Endothelial cell of umbilical vein (primary cell): ENCODE results near the gene VWA8. TPM values are rescaled to one million over a fixed set of nuclear protein-coding genes. Genes with fewer than 3 reads are reported as not detected.

Experiments used
- BruUV-seq: library from RNA; stranded (reverse); fragments of 400-500 nt; replicated peaks from 2 replicates; lab custom pipeline; 2021; lab: Mats Ljungman, UMichigan
- CTCF ChIA-PET: fragments of 300-600, 350-600 bp; sonication (Branson Sonifier 250); formaldehyde crosslinking; loops from one replicate; lab custom pipeline; 2021; ENCODE audit warnings: antibody characterized with exemption, inconsistent platforms; lab: Charles Lee
- POLR2A ChIA-PET: fragments of 300-600, 350-600 bp; sonication (Branson Sonifier 250); formaldehyde crosslinking; loops from one replicate; lab custom pipeline; 2021; ENCODE audit warnings: antibody characterized with exemption, inconsistent platforms; lab: Charles Lee
- DNase-seq: peaks from one replicate; pipeline ENCODE4 v3.0.0-alpha.2; 2011; ENCODE audit warnings: low read depth, low spot score
- FAIRE-seq: peaks from 2 replicates; lab custom pipeline; 2011; peaks lifted over from hg19 to GRCh38; lab: Jason Lieb, UNC
- H2AFZ ChIP-seq: 2 replicates; pipeline ENCODE4 v1.6.0; 2012; ENCODE audit warnings: low read depth, low read length, control low read depth, inconsistent platforms
- H3K27ac ChIP-seq: 2 replicates; pipeline ENCODE4 v1.5.1; 2011; ENCODE audit warnings: low read depth, mild to moderate bottlenecking, control low read depth, low read length, moderate library complexity; ENCODE audit not compliant: insufficient read depth
- H3K27me3 ChIP-seq, 2 experiments: 2 replicates each; pipeline versions ENCODE4 v1.6.0 to v1.6.1; 2011; ENCODE audit warnings: low read length in 2 of 2, mixed read lengths in 1 of 2; ENCODE audit not compliant: control insufficient read depth in 2 of 2, insufficient read depth in 2 of 2
- H3K36me3 ChIP-seq, 2 experiments: 2 replicates in 1 of 2; 3 replicates in 1 of 2; pipeline ENCODE4 v1.5.1; 2011; ENCODE audit warnings: low read length in 2 of 2, mild to moderate bottlenecking in 1 of 2, moderate library complexity in 1 of 2; ENCODE audit not compliant: control insufficient read depth in 2 of 2, insufficient read depth in 2 of 2; ENCODE audit errors: extremely low read depth in 1 of 2
- H3K4me1 ChIP-seq: 3 replicates; pipeline ENCODE4 v1.5.1; 2011; ENCODE audit warnings: mild to moderate bottlenecking, low read length; ENCODE audit not compliant: control insufficient read depth, insufficient read depth; ENCODE audit errors: extremely low read depth
- H3K4me2 ChIP-seq: 2 replicates; pipeline ENCODE4 v1.6.1; 2011; ENCODE audit warnings: low read length, control low read depth, mixed read lengths; ENCODE audit not compliant: insufficient read depth
- H3K4me3 ChIP-seq, 3 experiments: fragments of 200-600 bp in 1 of 3; sonication (generic), shearing (Covaris generic) in 1 of 3; replicated peaks in 1 of 3; 2 replicates each; pipeline ENCODE4 v1.5.1; 2011 to 2016; ENCODE audit warnings: control low read depth in 3 of 3, low read length in 3 of 3, mild to moderate bottlenecking in 2 of 3, inconsistent platforms in 1 of 3, low read depth in 1 of 3, moderate library complexity in 1 of 3; ENCODE audit not compliant: insufficient read depth in 1 of 3
- H3K79me2 ChIP-seq: 2 replicates; pipeline ENCODE4 v1.6.0; 2012; ENCODE audit warnings: low read length, inconsistent platforms; ENCODE audit not compliant: control insufficient read depth, insufficient read depth
- H3K9ac ChIP-seq: replicated peaks from 2 replicates; pipeline ENCODE3; 2011; ENCODE audit warnings: low read length, control low read depth; ENCODE audit not compliant: insufficient read depth; ENCODE audit errors: extremely low read depth
- H3K9me1 ChIP-seq: replicated peaks from 3 replicates; pipeline ENCODE4 v1.6.0; 2011; ENCODE audit warnings: mild to moderate bottlenecking, low read length; ENCODE audit not compliant: control insufficient read depth, insufficient read depth; ENCODE audit errors: extremely low read depth
- H3K9me3 ChIP-seq: replicated peaks from 2 replicates; pipeline ENCODE4 v1.5.1; 2012; ENCODE audit warnings: low read length, inconsistent platforms; ENCODE audit not compliant: control insufficient read depth, insufficient read depth
- H4K20me1 ChIP-seq: replicated peaks from 2 replicates; pipeline ENCODE3; 2011; ENCODE audit warnings: mild to moderate bottlenecking, low read length; ENCODE audit not compliant: control insufficient read depth, insufficient read depth; ENCODE audit errors: extremely low read depth
- EZH2 ChIP-seq: IDR thresholded peaks from 2 replicates; pipeline ENCODE4 v1.6.1; 2012; ENCODE audit warnings: borderline replicate concordance, low read depth, mild to moderate bottlenecking, moderate library complexity, low read length, inconsistent platforms; ENCODE audit not compliant: severe bottlenecking
- FOS ChIP-seq: IDR thresholded peaks from 2 replicates; pipeline ENCODE4 v1.6.1; 2011; ENCODE audit warnings: mild to moderate bottlenecking, low read length, moderate library complexity, borderline replicate concordance; ENCODE audit not compliant: insufficient read depth
- GATA2 ChIP-seq: IDR thresholded peaks from 2 replicates; pipeline ENCODE4 v1.7.0; 2011; ENCODE audit warnings: low read depth, mild to moderate bottlenecking, moderate library complexity, mixed read lengths, low read length; ENCODE audit not compliant: insufficient read length, insufficient read depth
- JUN ChIP-seq: IDR thresholded peaks from 2 replicates; pipeline ENCODE4 v1.6.1; 2011; ENCODE audit warnings: borderline replicate concordance, low read depth; ENCODE audit not compliant: insufficient read length, insufficient read depth
- MYC ChIP-seq: IDR thresholded peaks from one replicate; pipeline ENCODE4 v1.6.1; 2011; ENCODE audit warnings: mild to moderate bottlenecking, low read depth, low read length
- POLR2A ChIP-seq: IDR thresholded peaks from 2 replicates; pipeline ENCODE4 v1.6.1; 2012; ENCODE audit warnings: low read depth, mild to moderate bottlenecking, control low read depth, low read length
- POLR2AphosphoS5 ChIP-seq: IDR thresholded peaks from 2 replicates; pipeline ENCODE4 v1.6.1; 2012; ENCODE audit warnings: low read depth, mild to moderate bottlenecking, control low read depth, low read length, moderate library complexity; ENCODE audit not compliant: insufficient read depth
- dilution Hi-C: fragments of 300-500 bp; cut with MboI; formaldehyde crosslinking; loops from one replicate; pipeline ENCODE4 v1.15.0; 2019; ENCODE audit warnings: low sequenced_read_pairs; ENCODE audit not compliant: extremely low pct_ligation_motif_present
- intact Hi-C: fragments of 100-400 bp; cut with micrococcal nuclease; formaldehyde crosslinking; loops from one replicate; pipeline ENCODE4 v1.10.0; 2022
- polyA plus RNA-seq, 4 experiments: library from polyadenylated mRNA; depleted of rRNA in 3 of 4; stranded (reverse) in 3 of 4; unstranded in 1 of 4; fragments of >200 nt; gene quantifications; 2 replicates each; pipeline versions ENCODE4 v1.2.1 to v1.2.3, GENCODE V29; 2011 to 2012; ENCODE audit warnings: missing spikeins in 1 of 4
- total RNA-seq: library from RNA; stranded (reverse); gene quantifications from 2 replicates; pipeline ENCODE4 v1.2.3, GENCODE V29; 2021
- TF ChIP-seq, protein P1 (sequence below): IDR thresholded peaks from 2 replicates; pipeline ENCODE4 v1.6.1; 2011; ENCODE audit not compliant: insufficient read depth, insufficient read length
- TF ChIP-seq, protein P2 (sequence below), 2 donors: IDR thresholded peaks; 1 replicate in 1 of 2; 2 replicates in 1 of 2; pipeline ENCODE4 v1.5.1; 2011; ENCODE audit warnings: low read length in 2 of 2, mild to moderate bottlenecking in 2 of 2, moderate library complexity in 2 of 2, control low read depth in 1 of 2, inconsistent platforms in 1 of 2, low read depth in 1 of 2; ENCODE audit not compliant: insufficient read depth in 1 of 2; ENCODE audit errors: extremely low read depth in 1 of 2

Gene VWA8
- total and polyA plus RNA-seq, 2 donors (not counting 3 experiments of a cell fraction or from before 2014, with no cell fraction given) = 2.9 to 11.3 TPM

DNA sequence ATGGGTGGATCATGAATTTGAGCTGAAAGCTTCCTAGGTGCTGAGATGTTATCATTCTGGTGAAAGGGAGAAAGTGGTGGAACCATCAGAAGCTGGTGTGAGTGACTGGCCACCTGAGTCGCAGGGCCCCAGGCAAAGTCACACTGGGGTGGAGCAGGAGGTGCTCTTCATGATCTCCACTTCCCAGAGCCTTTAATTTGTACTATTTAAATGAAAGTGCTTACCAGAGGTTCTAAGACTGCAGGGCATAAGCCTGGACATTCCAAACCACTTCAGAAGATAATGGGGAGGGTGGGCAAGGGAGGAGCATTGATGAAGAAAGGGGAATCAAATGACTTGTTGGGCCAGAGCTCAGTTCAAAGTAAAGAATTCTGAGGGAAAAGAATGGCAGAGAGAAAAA is 347.4 kb downstream of the VWA8 start:
- Histone ChIP-seq H4K20me1 (no peaks in the 10 kb centered on the region), H3K4me1 (peaks cover 39% of the 10 kb centered on the region), H2AFZ (no peak overlapping the region), H3K9me1 (no peaks in the 10 kb centered on the region), H3K27me3 (no peaks in the 10 kb centered on the region), H3K9me3 (no peaks in the 10 kb centered on the region), H3K79me2 (no peaks in the 10 kb centered on the region), H3K4me3 (no peak overlapping the region), H3K27ac (peak overlapping the region; percentile 93), H3K36me3 (no peaks in the 10 kb centered on the region), H3K4me2 (peak overlapping the region; percentile 26), H3K9ac (peak overlapping the region; percentile 69)
- dilution Hi-C loops (no loop called here), intact Hi-C loops (no loop called here)
- TSS peak; percentile 78 for BruUV-seq
- TF ChIP-seq, protein P1, sequence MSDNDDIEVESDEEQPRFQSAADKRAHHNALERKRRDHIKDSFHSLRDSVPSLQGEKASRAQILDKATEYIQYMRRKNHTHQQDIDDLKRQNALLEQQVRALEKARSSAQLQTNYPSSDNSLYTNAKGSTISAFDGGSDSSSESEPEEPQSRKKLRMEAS = no peak
- TF ChIP-seq MYC = no peak
- TF ChIP-seq POLR2AphosphoS5 = no peak
- TF ChIP-seq, protein P2, sequence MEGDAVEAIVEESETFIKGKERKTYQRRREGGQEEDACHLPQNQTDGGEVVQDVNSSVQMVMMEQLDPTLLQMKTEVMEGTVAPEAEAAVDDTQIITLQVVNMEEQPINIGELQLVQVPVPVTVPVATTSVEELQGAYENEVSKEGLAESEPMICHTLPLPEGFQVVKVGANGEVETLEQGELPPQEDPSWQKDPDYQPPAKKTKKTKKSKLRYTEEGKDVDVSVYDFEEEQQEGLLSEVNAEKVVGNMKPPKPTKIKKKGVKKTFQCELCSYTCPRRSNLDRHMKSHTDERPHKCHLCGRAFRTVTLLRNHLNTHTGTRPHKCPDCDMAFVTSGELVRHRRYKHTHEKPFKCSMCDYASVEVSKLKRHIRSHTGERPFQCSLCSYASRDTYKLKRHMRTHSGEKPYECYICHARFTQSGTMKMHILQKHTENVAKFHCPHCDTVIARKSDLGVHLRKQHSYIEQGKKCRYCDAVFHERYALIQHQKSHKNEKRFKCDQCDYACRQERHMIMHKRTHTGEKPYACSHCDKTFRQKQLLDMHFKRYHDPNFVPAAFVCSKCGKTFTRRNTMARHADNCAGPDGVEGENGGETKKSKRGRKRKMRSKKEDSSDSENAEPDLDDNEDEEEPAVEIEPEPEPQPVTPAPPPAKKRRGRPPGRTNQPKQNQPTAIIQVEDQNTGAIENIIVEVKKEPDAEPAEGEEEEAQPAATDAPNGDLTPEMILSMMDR (IDR thresholded peaks at IDR 0.05; ENCODE audit: extremely low read depth in 1 of 2, insufficient read depth in 1 of 2, low read depth in 1 of 2, low read length in 2 of 2) = no peak
- no peak for TF ChIP-seq POLR2A
- TF ChIP-seq JUN = no peak
- no peak for TF ChIP-seq EZH2
- TF ChIP-seq GATA2 = no peak
- no peak for TF ChIP-seq FOS
- POLR2A ChIA-PET = interaction anchor here (0.6 to 2.2 kb wide), 8 partner anchors 32 to 152 kb away, joined by 3 to 29 read pairs (median 5); no protein-coding TSS in a partner anchor
- no peak for DNase-seq
- FAIRE-seq = no peak
- CTCF ChIA-PET = interaction anchor here (0.9 to 2.2 kb wide), 12 partner anchors 10 to 156 kb away, joined by 3 to 22 read pairs (median 4); partner anchors contain the start of gene RGCC
